Embryonic facial prominence (tissue), 1 donor: ENCODE data around the gene ANKS6.

Source experiments
- DNase-seq: peaks from one replicate; pipeline ENCODE4 v3.0.0-alpha.2; 2016; ENCODE audit errors: extremely low spot score

The ANKS6 gene

DNA sequence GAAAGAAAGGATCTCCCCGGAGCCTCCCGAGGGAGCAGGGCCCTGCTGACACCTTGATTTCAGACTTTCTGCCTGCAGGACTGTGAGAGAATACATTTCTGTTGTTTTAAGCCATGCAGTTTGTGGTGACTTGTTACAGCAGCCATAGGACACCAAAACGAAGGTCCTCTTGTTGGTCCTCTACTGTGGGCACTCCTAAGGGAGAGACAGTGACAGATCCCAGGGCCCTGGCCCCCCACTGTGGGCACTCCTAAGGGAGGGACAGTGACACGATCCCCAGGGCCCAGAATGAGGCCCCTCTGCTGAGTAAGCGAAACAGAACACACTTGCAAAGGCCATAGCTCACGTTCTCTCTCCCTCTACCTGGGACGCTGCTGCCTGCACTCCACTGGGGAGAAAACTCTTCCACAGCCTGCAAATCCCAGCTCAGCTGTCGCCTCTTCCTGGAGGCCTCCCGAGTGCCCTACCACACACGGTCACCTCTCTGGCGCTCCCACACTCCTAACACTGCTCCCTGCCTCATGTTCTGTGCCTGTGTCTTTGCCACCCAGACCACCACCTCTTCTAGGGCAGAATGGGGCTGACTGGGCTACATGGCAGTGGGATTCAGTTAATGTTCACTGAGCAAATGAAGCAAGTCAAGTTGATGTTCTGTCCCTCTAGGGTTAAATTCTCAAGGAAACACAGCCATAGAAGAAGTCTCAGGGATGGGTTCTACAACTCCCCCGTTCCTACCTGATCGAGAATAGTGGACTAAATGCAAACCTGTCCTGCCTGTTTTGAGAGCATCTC, 23.8 kb downstream of the ANKS6 start:
- DNase-seq, result no peak

- DNase-seq, result no peak
Observed at GRCh38 chr9:98771209-98771874, 25.0 kb downstream of the ANKS6 start.

DNA sequence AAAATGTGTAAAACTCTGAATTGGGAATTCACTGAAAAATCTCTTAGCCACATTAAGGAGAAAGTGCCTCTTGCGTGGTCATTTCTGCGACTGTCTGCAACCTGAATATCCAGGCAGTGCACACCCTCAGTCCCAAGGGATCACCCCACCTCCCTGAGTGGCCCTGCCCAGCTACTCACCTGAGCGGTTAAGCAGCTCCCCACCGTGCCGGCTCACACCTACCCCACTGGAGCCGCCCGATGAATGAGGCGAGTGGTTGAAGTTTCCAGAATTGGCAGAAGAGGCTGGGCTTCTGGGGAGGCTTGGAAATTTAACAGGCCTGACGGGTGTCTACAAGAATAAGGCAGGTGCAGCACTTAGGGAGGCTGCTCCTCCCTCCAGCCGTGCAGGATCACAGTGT, 25.6 kb downstream of the ANKS6 start:
- DNase-seq, result no peak

GRCh38 chr9:98768344-98768743, 28.0 kb downstream of the ANKS6 start:
- DNase-seq, result no peak

DNA sequence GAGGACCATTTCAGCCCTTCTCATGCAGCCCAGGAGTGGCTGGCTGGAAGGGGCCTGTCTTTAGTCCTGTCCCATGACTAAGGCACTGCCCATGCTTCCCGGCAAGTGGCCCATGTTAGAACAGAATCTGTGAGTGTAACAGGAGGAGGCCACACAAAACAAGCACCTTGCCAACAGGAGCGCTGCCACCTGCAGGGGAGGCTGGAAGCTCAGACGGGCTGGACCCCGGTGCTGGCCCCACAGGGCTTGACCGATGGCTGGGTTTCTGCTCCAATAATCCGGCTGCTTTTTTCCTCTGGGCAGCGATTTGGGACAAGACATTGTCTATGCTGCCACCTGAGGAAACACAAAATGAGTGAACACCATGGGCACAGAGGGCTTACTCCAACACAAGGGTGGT, 28.4 kb downstream of the ANKS6 start:
- no peak for DNase-seq

DNA sequence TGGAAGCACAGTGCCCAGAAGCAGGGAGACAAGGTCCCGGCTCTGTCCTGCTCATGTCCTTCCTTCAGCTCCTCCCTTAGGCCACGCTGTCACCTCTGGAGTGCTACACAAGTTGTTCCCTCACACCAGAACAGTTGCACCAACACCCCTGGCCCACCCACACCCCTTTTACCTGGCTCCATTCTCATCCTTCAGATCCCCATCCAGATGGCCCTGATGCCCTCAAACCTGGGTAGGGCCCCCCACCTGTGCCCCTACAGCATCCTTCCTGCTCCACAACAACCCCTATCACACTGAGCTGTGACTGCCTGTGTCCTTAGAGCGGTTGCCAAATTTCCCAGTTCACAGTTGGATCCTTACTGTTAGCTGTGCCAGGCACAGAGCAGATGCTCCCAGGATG, 29.2 kb downstream of the ANKS6 start:
- no peak for DNase-seq

DNA sequence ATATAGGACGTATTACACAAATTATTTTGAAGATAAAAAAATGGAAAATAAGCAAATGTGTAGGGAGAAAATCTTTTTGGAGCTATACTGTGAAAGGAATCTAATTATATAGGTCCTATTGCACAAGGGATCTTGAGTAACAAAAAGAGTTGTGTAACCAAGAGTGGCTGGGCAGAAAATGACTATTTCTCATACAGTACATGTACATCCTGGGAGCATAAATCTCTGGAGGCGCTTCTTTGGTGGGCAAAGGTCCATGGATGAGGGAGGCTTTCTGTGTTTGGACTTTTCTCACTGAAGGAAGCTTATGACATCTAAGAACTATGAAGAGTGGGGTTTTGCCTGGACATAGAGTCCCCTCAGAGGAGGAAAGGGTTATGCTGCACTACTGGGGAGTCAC, 29.8 kb downstream of the ANKS6 start:
- DNase-seq, result no peak

DNA sequence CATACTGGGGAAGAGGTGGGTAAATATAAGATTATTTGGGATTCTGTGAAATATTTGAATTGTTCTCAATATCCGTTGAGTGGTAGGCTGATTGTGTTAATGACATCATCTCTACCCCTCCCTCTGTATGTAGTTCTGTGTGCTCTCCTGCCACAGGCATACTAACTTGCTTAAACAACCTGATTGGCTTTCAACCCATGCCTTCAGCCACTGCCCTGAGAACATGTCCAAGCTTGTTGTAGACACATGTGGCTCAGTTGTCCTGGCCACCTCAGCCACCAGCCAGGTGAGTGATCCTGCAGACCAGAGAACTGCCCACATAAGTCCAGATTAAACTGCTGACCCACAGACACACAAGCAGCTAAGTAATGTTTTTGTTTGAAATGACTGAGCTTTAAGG, 31.1 kb downstream of the ANKS6 start:
- no peak for DNase-seq

DNA sequence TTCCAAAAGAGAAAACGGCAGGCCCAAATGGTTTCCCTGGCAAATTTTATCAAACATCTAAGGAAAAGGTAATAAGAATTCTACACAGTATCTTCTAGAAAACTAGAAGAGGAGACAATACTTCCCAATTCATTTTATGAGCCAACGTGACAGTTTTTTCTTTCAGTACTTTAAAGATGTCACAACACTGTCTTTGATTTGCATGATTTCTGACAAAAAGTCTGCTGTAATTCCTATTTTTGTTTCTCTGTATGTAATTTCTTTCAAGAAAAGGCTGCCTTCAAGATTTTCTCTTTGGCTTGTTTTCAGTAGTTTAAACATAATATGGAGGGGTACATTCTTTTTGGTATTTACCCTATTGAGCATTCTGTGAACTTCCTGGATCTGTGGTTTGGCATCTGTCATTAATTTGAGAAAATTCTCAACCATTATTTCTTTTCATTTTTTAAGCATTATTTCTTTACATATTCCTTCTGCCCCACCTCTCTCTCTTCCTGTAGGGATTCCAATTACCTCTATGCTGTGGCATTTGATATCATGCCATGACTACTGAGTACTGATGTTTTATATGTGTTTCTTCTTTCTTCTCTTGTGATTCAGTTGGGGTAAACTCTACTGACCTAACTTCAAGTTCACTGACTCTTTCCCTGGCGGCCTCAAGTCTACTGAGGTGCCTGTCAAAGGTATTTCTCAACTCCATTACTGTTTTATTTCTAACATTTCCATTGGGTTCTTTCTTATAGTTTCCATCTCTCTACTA, 32.2 kb downstream of the ANKS6 start:
- DNase-seq, result no peak

DNA sequence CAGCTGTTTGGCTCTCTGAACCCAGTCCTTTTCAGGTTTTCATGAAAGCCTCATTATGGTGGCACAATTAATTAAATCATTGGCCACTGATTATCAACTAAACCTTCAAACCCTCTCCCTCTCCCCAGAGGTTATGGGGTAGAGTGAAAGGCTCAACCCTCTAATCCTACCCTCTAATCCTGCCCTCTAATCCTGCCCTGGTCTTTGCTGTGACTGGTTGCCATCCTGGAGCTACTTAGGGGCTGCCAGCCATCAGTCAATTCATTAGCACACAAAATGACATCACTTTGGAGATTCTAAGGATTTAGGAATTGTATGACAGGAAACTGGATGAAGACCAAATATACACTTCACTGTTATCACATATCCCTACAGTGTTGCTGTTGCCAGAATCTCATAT, 36.1 kb downstream of the ANKS6 start:
- DNase-seq, result no peak

- DNase-seq, result no peak
Observed at GRCh38 chr9:98755006-98755618, 41.2 kb downstream of the ANKS6 start.

GRCh38 chr9:98751210-98751609, 45.1 kb downstream of the ANKS6 start:
- no peak for DNase-seq

DNA sequence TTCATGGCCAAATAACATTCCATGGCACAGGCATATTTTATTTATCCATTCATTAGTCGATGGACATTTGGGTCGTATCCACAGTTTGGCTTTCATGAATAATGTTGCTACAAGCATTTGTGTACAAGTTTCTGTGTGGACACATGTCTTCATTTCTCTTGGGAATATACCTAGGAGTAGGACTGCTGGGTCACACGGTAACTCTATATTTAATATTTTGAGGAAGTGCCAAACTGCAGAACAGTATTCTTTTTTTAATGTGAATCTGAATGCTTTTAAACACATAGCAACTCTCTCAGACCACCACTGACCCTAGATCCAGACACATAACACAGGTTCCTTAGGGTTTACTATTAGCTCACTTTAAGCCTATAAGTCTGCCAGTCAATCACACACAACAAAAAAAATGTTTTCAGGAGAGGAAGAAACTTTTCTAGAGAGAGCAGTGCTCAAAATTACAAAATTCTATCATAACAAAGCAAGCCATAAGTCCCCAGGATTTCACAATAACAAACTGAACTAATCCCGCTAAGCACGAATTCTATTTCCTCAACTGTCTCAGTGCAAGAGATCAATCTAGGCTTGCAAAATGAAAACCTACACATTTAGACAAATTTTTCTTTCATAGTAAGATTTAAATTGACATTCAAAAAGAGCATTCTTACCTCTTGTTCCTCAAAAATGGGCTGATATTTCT, 45.8 kb downstream of the ANKS6 start:
- DNase-seq, result no peak

DNA sequence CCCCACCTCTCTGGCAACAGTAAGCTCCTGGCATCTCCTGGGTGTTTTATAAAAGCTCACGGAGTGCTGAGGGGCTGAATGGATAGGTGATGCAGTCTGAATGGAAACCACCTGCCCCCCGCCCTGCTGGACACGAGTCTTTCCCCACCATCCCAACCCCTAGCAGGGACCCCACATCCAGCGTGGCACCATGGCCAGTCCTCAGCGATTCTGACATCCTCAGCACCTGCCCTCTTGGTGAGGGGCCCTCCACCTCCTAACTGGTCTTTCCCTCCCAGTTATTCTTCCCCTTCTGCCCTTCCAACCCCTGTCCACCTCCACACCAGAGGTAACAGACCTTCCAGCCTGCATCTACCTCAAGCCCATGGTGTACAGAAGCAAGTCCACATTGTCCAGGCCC, 48.9 kb downstream of the ANKS6 start:
- no peak for DNase-seq

GRCh38 chr9:98745470-98745869, 50.9 kb downstream of the ANKS6 start:
- no peak for DNase-seq

GRCh38 chr9:98743818-98744611, 52.3 kb downstream of the ANKS6 start:
- DNase-seq, result no peak

GRCh38 chr9:98743329-98743728, 53.0 kb downstream of the ANKS6 start:
- DNase-seq, result no peak

DNA sequence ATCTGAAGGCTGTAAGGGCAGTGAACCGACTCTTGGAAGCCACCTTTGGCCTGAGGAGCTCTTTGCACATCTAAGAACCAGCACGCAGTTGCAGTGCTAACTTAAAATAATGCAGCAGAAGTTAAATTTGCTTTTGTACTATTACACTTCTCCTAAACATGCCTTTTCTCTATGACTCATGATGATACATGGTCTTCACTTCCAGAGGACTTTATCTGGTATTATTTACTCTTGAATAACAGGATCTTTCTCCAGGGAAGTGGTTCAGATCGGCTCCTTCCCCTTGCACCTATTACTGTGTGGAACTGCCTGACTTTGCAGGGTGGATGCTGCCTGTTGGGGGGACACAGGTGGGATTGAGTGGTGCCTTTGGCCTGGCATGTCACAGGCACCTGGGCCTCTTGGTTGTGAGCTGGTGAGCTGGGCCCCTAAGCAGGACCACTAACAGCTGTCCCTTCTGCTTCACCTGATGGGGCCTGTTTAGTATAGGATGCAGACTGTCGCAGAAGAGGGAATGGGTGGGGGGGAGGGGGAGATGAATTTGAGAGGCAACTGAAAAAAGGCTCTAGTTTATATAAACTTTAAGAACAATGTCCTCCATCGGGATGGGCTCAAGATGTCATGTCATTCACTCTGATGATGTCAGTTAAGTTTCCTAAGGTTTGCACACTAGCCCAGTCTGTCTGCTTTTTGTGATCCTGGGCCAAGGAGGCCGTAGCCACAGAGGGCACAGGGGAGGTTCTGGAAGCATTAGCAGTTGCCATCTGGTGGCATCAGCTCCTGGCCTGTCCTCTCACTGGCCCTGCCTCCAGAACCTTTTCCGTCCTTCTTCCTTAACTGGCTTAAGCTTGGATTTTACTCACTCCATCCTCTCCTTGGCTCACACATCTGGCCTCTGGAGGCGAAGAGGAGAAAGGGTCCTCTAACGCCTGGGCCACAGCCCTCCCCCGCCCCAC, 53.8 kb downstream of the ANKS6 start:
- no peak for DNase-seq

DNA sequence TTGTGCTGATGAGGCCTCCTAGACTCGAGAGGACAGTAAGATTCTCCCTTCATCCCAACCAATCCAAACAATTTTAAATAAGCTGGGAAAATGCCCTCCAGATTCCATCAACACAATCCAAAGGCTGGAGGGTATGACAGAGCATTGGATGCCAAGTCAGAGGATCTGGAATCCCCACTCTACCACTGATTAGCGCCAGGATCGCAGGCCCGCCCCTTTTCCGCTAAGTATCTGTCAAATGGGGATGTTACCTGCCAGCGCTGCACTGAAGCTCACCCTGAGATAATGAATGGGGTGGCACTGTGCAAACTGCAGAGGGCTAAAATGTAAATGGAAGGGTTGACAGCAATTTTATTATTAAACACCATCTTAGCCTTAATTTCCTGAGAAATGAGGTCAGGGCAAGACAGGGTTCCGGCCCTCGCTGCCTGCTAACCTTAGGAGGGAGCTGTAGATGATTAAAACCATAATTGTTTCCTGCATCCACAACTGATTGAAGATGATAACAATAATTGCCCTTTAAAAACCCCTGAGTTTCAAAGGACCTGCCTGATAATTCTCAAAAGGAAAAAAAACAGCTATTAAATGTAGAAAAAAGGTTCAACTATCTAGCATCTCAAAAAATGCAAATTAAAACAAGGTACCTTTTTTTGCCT, 56.0 kb downstream of the ANKS6 start:
- DNase-seq, result no peak
